HG02970 (cell line): ENCODE measurements around the gene ZNRF3.
"Not testable (repeated sequence)": the region's sequence is repeated elsewhere in the genome, so short reads cannot be mapped to it uniquely, and the experiment has no call there.

Experiments
- ATAC-seq: cut with Tn5 transposase; IDR thresholded peaks from one replicate; pipeline ENCODE4 v1.9.1; 2021; ENCODE audit warnings: mild to moderate bottlenecking, moderate library complexity, moderate number of reproducible peaks; ENCODE audit not compliant: unreplicated experiment, low FRiP score

ZNRF3 gene

GRCh38 chr22:29000641-29001040 lies 117.3 kb downstream of the ZNRF3 start:
- ATAC-seq = no peak

GRCh38 chr22:29002603-29003002 lies 119.2 kb downstream of the ZNRF3 start:
- no peak for ATAC-seq

- no peak for ATAC-seq
These were observed 120.2 kb downstream of the ZNRF3 start for GRCh38 chr22:29003552-29003951.

- ATAC-seq = no peak
These were observed 120.7 kb downstream of the ZNRF3 start for GRCh38 chr22:29003975-29004646.

GRCh38 chr22:29004647-29005371 lies 121.4 kb downstream of the ZNRF3 start:
- no peak for ATAC-seq

- ATAC-seq = not testable (repeated sequence)
These were observed 122.4 kb downstream of the ZNRF3 start for GRCh38 chr22:29005754-29006153.

GRCh38 chr22:29006346-29006745 lies 123.0 kb downstream of the ZNRF3 start:
- no peak for ATAC-seq

GRCh38 chr22:29009148-29009547 lies 125.8 kb downstream of the ZNRF3 start:
- no peak for ATAC-seq

GRCh38 chr22:29011240-29012100 lies 128.1 kb downstream of the ZNRF3 start:
- no peak for ATAC-seq

- no peak for ATAC-seq
These were observed 128.7 kb downstream of the ZNRF3 start for GRCh38 chr22:29012101-29012433.

GRCh38 chr22:29012952-29013351 lies 129.6 kb downstream of the ZNRF3 start:
- no peak for ATAC-seq

GRCh38 chr22:29014293-29014692 lies 130.9 kb downstream of the ZNRF3 start:
- ATAC-seq = no peak

- no peak for ATAC-seq
These were observed 131.4 kb downstream of the ZNRF3 start for GRCh38 chr22:29014773-29015172.

- ATAC-seq = no peak
These were observed 132.9 kb downstream of the ZNRF3 start for GRCh38 chr22:29016067-29016938.

GRCh38 chr22:29018293-29019189 lies 135.2 kb downstream of the ZNRF3 start:
- no peak for ATAC-seq

- no peak for ATAC-seq
These were observed 138.9 kb downstream of the ZNRF3 start for GRCh38 chr22:29022101-29022817.

GRCh38 chr22:29023172-29023796 lies 139.9 kb downstream of the ZNRF3 start:
- ATAC-seq = no peak

GRCh38 chr22:29026579-29026978 lies 143.2 kb downstream of the ZNRF3 start:
- ATAC-seq = no peak
